Right ventricle myocardium inferior (tissue), 1 donor: ENCODE measurements around the gene TMEM222. TPM values are rescaled to one million over a fixed set of nuclear protein-coding genes. Genes with fewer than 3 reads are reported as not detected.

Experiments
- ATAC-seq: fragments of 200-7000 bp; cut with Tn5 transposase; one replicate; pipeline ENCODE4 v1.9.1; 2020; ENCODE audit warnings: mild to moderate bottlenecking, moderate library complexity
- DNase-seq: peaks from one replicate; pipeline ENCODE4 v3.0.0; 2021; ENCODE audit errors: missing footprints
- intact Hi-C: fragments of 100-400 bp; cut with DNase I; formaldehyde crosslinking; loops from one replicate; pipeline ENCODE4 v1.11.0; 2022
- total RNA-seq: library from RNA; stranded (reverse); fragmentation: NEBNext Ultra II Directional; extraction: Animal tissue kit (Norgen Biotek cat#: 25700); gene quantifications from one replicate; pipeline ENCODE4 v1.2.1, GENCODE V29; 2021
- donor health status: DM: no; HTN: yes; CAD: no; lungs with severe emphysema.

Gene TMEM222
- total RNA-seq, 1 donor from 2014 or later: 17.9 TPM

- DNase-seq: no peak
- intact Hi-C loops: no loop called here
- no peak for ATAC-seq
These were observed 29.7 kb downstream of the TMEM222 start for GRCh38 chr1:27351541-27352107.

GRCh38 chr1:27353166-27353565, 31.2 kb downstream of the TMEM222 start:
- intact Hi-C loops: no loop called here
- DNase-seq (peak; percentile 71), ATAC-seq (peak; percentile 9)

GRCh38 chr1:27353629-27354028, 31.7 kb downstream of the TMEM222 start:
- no peak for DNase-seq
- intact Hi-C loops: no loop called here
- no peak for ATAC-seq

GRCh38 chr1:27355683-27356082, 33.7 kb downstream of the TMEM222 start:
- intact Hi-C loops: loop anchor here (5.0 kb wide), 1 partner anchor 37 kb away; the partner anchor contains the start of gene GPR3
- DNase-seq (no peak), ATAC-seq (no peak)

GRCh38 chr1:27356277-27356618, 34.3 kb downstream of the TMEM222 start:
- DNase-seq (no peak), ATAC-seq (no peak)
- intact Hi-C loops: loop anchor here (5.0 kb wide), 1 partner anchor 36 kb away; the partner anchor contains the start of gene GPR3

- ATAC-seq (no peak), DNase-seq (no peak)
- intact Hi-C loops: loop anchor here (5.0 kb wide), 1 partner anchor 36 kb away; the partner anchor contains the start of gene GPR3
These were observed 34.8 kb downstream of the TMEM222 start for GRCh38 chr1:27356619-27357280.

GRCh38 chr1:27357281-27358037, 35.5 kb downstream of the TMEM222 start:
- DNase-seq (peak; percentile 92), ATAC-seq (peak; percentile 65)
- intact Hi-C loops: loop anchor here (5.0 kb wide), 1 partner anchor 35 kb away; the partner anchor contains the start of gene GPR3

- intact Hi-C loops: loop anchor here (5.0 kb wide), 1 partner anchor 34 kb away; the partner anchor contains the start of gene GPR3
- DNase-seq (no peak), ATAC-seq (no peak)
These were observed 36.3 kb downstream of the TMEM222 start for GRCh38 chr1:27358038-27358927.

- DNase-seq (no peak), ATAC-seq (no peak)
- intact Hi-C loops: loop anchor here (5.0 kb wide), 1 partner anchor 33 kb away; the partner anchor contains the start of gene GPR3
These were observed 37.0 kb downstream of the TMEM222 start for GRCh38 chr1:27358928-27359313.

- DNase-seq (no peak), ATAC-seq (no peak)
- intact Hi-C loops: loop anchor here (5.0 kb wide), 1 partner anchor 33 kb away; the partner anchor contains the start of gene GPR3
These were observed 37.8 kb downstream of the TMEM222 start for GRCh38 chr1:27359822-27360158.

- peak; percentile 81 for DNase-seq
- ATAC-seq: no peak
These were observed 38.4 kb downstream of the TMEM222 start for GRCh38 chr1:27360159-27361043.

GRCh38 chr1:27361044-27361402, 39.1 kb downstream of the TMEM222 start:
- ATAC-seq: no peak
- intact Hi-C loops: no loop called here

More at GRCh38 chr1:27360159-27361043, 38.4 kb downstream of the TMEM222 start:
- intact Hi-C loops: no loop called here

GRCh38 chr1:27361553-27361952, 39.6 kb downstream of the TMEM222 start:
- intact Hi-C loops: no loop called here
- no peak for ATAC-seq
- peak; percentile 8 for DNase-seq

More at GRCh38 chr1:27361044-27361402, 39.1 kb downstream of the TMEM222 start:
- no peak for DNase-seq

- ATAC-seq: no peak
- intact Hi-C loops: no loop called here
- no peak for DNase-seq
These were observed 42.1 kb downstream of the TMEM222 start for GRCh38 chr1:27363766-27364695.

GRCh38 chr1:27364696-27365371, 42.9 kb downstream of the TMEM222 start:
- DNase-seq: no peak
- intact Hi-C loops: loop anchor here (5.0 kb wide), 1 partner anchor 43 kb away; the partner anchor contains the start of gene TMEM222
- ATAC-seq: no peak
